ENCODE measurements around the gene BMPER. TPM values are rescaled to one million over a fixed set of nuclear protein-coding genes. Genes with fewer than 3 reads are reported as not detected.

Gene BMPER
- total RNA-seq, 4 donors from 2014 or later = 0.27 to 0.53 (median 0.34) TPM

DNA sequence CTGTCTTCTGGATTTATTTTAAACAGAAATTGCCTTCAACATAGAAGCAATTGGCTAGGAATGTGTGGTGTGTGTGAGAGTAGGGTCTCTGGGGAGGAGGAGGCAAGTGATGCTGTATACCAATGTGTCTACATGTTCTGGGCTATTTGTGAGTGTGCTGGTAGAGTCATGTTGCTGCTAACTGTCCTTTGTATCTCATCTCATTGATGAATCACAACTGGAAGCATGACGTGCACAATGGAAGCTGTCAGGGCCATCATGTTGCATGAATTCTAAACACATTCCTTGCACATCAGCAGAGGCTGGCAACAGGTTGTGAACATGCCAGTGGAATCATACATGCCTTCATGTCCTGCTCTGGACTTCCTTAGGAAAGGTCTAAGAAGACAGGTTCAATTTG, 199.7 kb downstream of the BMPER start:
- no peak for DNase-seq (ENCODE audit: low spot score in 2 of 2)
- no peak for TF ChIP-seq POLR2A (IDR thresholded peaks at IDR 0.05)
- TF ChIP-seq, protein P1, sequence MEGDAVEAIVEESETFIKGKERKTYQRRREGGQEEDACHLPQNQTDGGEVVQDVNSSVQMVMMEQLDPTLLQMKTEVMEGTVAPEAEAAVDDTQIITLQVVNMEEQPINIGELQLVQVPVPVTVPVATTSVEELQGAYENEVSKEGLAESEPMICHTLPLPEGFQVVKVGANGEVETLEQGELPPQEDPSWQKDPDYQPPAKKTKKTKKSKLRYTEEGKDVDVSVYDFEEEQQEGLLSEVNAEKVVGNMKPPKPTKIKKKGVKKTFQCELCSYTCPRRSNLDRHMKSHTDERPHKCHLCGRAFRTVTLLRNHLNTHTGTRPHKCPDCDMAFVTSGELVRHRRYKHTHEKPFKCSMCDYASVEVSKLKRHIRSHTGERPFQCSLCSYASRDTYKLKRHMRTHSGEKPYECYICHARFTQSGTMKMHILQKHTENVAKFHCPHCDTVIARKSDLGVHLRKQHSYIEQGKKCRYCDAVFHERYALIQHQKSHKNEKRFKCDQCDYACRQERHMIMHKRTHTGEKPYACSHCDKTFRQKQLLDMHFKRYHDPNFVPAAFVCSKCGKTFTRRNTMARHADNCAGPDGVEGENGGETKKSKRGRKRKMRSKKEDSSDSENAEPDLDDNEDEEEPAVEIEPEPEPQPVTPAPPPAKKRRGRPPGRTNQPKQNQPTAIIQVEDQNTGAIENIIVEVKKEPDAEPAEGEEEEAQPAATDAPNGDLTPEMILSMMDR (IDR thresholded peaks at IDR 0.05) = no peak
- 59 to 88% methylated on average over 1 of the region's 1 CpG for WGBS, 2 donors
- no peak overlapping the region for H3K4me3 ChIP-seq (ENCODE audit: low read depth, poor library complexity, severe bottlenecking)
- intact Hi-C loops (cut with DNase I; ENCODE audit: low total_unique reads) = no loop called here

DNA sequence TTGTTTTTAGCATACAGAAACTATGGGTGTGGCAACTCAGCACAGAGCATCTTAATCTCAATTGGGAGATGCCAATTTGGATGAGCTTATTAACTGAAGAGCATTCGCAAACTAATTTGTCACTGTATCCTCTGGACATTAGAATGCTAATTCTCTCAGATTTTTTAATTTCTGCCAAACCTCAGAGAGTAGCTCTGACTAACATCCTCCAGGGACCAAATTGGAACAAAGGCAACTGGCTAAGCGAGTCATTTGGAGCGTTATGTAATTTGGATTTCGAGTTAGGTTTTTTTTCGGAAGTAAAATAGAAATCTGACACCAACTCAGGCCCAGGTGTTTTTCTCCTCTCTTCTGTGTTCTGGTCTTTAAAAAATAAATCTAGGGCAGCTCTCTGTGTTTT, 201.9 kb downstream of the BMPER start:
- no peak overlapping the region for H3K4me3 ChIP-seq (ENCODE audit: low read depth, poor library complexity, severe bottlenecking)
- WGBS, 2 donors = 26 to 41% methylated on average over 5 of the region's 5 CpGs
- DNase-seq (ENCODE audit: low spot score in 2 of 2) = no peak
- intact Hi-C loops (cut with DNase I; ENCODE audit: low total_unique reads) = no loop called here
- TF ChIP-seq, protein P1 (IDR thresholded peaks at IDR 0.05) = no peak
- no peak for TF ChIP-seq POLR2A (IDR thresholded peaks at IDR 0.05)

DNA sequence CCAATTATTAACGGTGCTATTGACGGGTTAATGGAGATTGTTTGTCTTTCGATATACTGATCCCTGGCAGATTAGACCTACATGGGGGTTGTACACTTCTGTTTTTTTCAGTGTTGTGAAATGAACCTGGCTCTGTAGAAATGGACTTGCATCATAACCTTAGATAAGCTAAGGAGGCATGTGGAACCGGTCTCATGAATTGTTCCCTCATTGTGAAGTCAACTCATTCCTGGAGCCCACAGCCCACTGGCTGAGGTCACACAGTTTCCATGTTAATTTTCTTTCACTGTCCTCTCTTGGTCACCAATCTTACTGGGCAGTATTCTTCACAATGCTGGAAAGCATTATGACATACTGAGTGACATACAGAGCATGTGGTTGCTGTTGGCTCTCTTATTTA, 202.8 kb downstream of the BMPER start:
- TF ChIP-seq, protein P1 (IDR thresholded peaks at IDR 0.05) = no peak
- TF ChIP-seq POLR2A (IDR thresholded peaks at IDR 0.05) = no peak
- 69 to 87% methylated on average over 4 of the region's 4 CpGs for WGBS, 2 donors
- DNase-seq (ENCODE audit: low spot score in 2 of 2) = no peak
- intact Hi-C loops (cut with DNase I; ENCODE audit: low total_unique reads) = no loop called here
- no peak overlapping the region for H3K4me3 ChIP-seq (ENCODE audit: low read depth, poor library complexity, severe bottlenecking)

DNA sequence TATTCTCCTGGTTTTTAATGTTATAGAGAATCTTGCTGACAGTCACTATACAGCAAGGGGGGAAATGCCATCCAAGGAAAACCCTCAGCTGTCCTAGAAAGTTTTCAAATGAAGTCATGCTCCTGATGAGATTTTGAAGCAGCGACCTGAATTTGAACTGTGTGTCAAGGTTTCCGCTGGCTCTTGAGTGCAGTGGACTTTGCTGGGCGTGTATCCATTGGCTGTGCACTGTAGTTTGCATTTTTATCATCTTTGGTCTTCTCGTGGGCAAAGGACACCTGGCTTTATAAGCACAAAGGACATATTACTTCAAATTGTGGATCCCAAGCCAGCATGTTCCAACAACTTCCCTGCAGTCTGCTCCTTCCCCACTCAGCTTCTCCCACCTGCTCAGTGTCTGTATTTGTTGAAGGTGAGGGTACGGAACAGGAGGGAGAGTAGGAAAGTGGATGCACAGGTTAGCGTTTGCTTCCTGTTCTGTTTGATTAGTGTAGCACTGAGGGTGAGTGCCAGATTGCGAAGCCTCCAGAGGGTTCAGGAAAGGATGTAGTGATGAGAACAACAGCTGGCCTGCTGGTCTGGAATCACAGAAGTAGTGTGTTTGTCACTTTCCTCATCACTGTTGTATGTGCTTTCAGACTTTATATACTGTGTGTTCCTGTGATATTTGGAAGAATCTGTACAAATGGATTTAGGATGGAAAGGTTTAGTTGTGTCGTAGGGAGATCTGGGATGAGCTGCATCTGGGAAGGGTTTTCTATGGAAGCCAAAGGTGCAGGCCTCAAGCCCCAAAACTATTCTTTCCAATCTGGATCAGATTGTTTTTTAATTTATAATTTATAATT, 204.8 kb downstream of the BMPER start:
- TF ChIP-seq POLR2A (IDR thresholded peaks at IDR 0.05) = no peak
- TF ChIP-seq, protein P1 (IDR thresholded peaks at IDR 0.05) = no peak
- 73 to 84% methylated on average over 8 of the region's 8 CpGs for WGBS, 2 donors
- no peak overlapping the region for H3K4me3 ChIP-seq (ENCODE audit: low read depth, poor library complexity, severe bottlenecking)
- no peak for DNase-seq (ENCODE audit: low spot score in 2 of 2)
- intact Hi-C loops (cut with DNase I; ENCODE audit: low total_unique reads) = no loop called here

DNA sequence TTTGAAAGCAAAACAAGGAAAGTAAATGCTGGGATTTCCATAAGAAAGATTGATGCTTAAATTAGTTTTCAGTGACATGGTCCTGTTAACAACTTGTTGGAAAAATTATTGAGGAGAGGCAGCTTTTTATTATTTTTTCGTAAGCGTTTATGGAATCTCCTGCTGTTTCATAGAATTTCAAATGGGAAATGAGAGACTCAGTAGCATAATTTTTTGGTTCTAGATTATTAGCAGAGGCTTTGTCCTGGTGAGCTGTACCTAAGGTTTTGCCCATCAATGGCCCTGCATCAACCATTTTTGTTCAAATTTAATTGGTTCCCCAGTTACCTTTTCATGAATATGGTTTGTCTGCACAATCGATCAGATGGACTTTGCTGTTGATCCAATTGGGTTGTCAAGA, 205.7 kb downstream of the BMPER start:
- no peak for DNase-seq (ENCODE audit: low spot score in 2 of 2)
- intact Hi-C loops (cut with DNase I; ENCODE audit: low total_unique reads) = no loop called here
- TF ChIP-seq, protein P1 (IDR thresholded peaks at IDR 0.05) = no peak
- no peak for TF ChIP-seq POLR2A (IDR thresholded peaks at IDR 0.05)
- 64 to 94% methylated on average over 3 of the region's 3 CpGs for WGBS, 2 donors
- no peak overlapping the region for H3K4me3 ChIP-seq (ENCODE audit: low read depth, poor library complexity, severe bottlenecking)

Measured in lower leg skin (tissue), 4 donors.